HG02588 (cell line): ENCODE results near the gene TCP11L2.
"Not testable (repeated sequence)": the region's sequence is repeated elsewhere in the genome, so short reads cannot be mapped to it uniquely, and the experiment has no call there.

Source experiments
- ATAC-seq: cut with Tn5 transposase; IDR thresholded peaks from one replicate; pipeline ENCODE4 v1.9.1; 2021; ENCODE audit warnings: mild to moderate bottlenecking, moderate library complexity; ENCODE audit not compliant: unreplicated experiment

Gene TCP11L2

GRCh38 chr12:106341086-106341877 lies 38.7 kb downstream of the TCP11L2 start:
- ATAC-seq: no peak

GRCh38 chr12:106342397-106343213 lies 40.1 kb downstream of the TCP11L2 start:
- ATAC-seq: no peak

GRCh38 chr12:106343214-106343528 lies 40.6 kb downstream of the TCP11L2 start:
- ATAC-seq: no peak

GRCh38 chr12:106344131-106344530 lies 41.6 kb downstream of the TCP11L2 start:
- no peak for ATAC-seq

GRCh38 chr12:106345746-106346145 lies 43.2 kb downstream of the TCP11L2 start:
- ATAC-seq: no peak

- no peak for ATAC-seq
Measured at GRCh38 chr12:106348411-106348810, 45.9 kb downstream of the TCP11L2 start.

GRCh38 chr12:106353175-106353574 lies 50.6 kb downstream of the TCP11L2 start:
- ATAC-seq: no peak

GRCh38 chr12:106357549-106358395 lies 55.2 kb downstream of the TCP11L2 start, which contains the start of gene POLR3B:
Gene POLR3B (plus strand): TSS chr12:106357748. CDS start chr12:106357880, 132 bp downstream.
- peak; percentile 88 for ATAC-seq

- ATAC-seq: peak; percentile 3
Measured at GRCh38 chr12:106358396-106359241, 56.1 kb downstream of the TCP11L2 start.

GRCh38 chr12:106359646-106360399 lies 57.3 kb downstream of the TCP11L2 start:
- ATAC-seq: no peak

GRCh38 chr12:106360400-106360994 lies 58.0 kb downstream of the TCP11L2 start:
- no peak for ATAC-seq

- no peak for ATAC-seq
Measured at GRCh38 chr12:106362971-106363370, 60.4 kb downstream of the TCP11L2 start.

- ATAC-seq: no peak
Measured at GRCh38 chr12:106364261-106364660, 61.7 kb downstream of the TCP11L2 start.

- ATAC-seq: no peak
Measured at GRCh38 chr12:106369624-106370346, 67.3 kb downstream of the TCP11L2 start.

- ATAC-seq: no peak
Measured at GRCh38 chr12:106378788-106379187, 76.3 kb downstream of the TCP11L2 start.

- no peak for ATAC-seq
Measured at GRCh38 chr12:106380954-106381353, 78.4 kb downstream of the TCP11L2 start.

GRCh38 chr12:106381866-106382265 lies 79.3 kb downstream of the TCP11L2 start:
- not testable (repeated sequence) for ATAC-seq

- ATAC-seq: no peak
Measured at GRCh38 chr12:106386813-106387535, 84.4 kb downstream of the TCP11L2 start.
